Left lobe of liver (tissue), 2 donors: ENCODE data around the gene CDH13. TPM values are rescaled to one million over a fixed set of nuclear protein-coding genes. Genes with fewer than 3 reads are reported as not detected.

ENCODE experiments used
- ATAC-seq: fragments of 200-7000 bp; cut with Tn5 transposase; one replicate; pipeline ENCODE4 v1.9.1; 2020; ENCODE audit warnings: mild to moderate bottlenecking, moderate library complexity
- DNase-seq: peaks from one replicate; pipeline ENCODE4 v3.0.0-alpha.2; 2020; ENCODE audit warnings: low spot score
- total RNA-seq: library from RNA; stranded (reverse); gene quantifications from one replicate; pipeline ENCODE4 v1.2.1, GENCODE V29; 2021
- donor health status: DM: no; HTN: no; CAD: no; lungs with moderate emphysema.
- donor health status: DM: no; HTN: yes; CAD: no.

CDH13 gene
- total RNA-seq, 1 donor from 2014 or later, result 0.18 TPM

GRCh38 chr16:83389751-83390150 lies 763.0 kb downstream of the CDH13 start:
- no peak for ATAC-seq
- no peak for DNase-seq

GRCh38 chr16:83390759-83391158 lies 764.0 kb downstream of the CDH13 start:
- ATAC-seq (no peak), DNase-seq (no peak)

GRCh38 chr16:83392743-83393142 lies 766.0 kb downstream of the CDH13 start:
- ATAC-seq, result no peak
- no peak for DNase-seq

GRCh38 chr16:83393196-83393981 lies 766.6 kb downstream of the CDH13 start:
- DNase-seq (no peak), ATAC-seq (no peak)

- no peak for ATAC-seq
- no peak for DNase-seq
Measured at GRCh38 chr16:83397601-83398291, 771.0 kb downstream of the CDH13 start.

- DNase-seq (no peak), ATAC-seq (no peak)
Measured at GRCh38 chr16:83400234-83400633, 773.5 kb downstream of the CDH13 start.

- DNase-seq (no peak), ATAC-seq (no peak)
Measured at GRCh38 chr16:83402160-83402814, 775.5 kb downstream of the CDH13 start.

GRCh38 chr16:83402967-83403366 lies 776.2 kb downstream of the CDH13 start:
- ATAC-seq (no peak), DNase-seq (no peak)

- ATAC-seq, result no peak
- DNase-seq, result no peak
Measured at GRCh38 chr16:83403761-83404160, 777.0 kb downstream of the CDH13 start.

- DNase-seq, result no peak
- no peak for ATAC-seq
Measured at GRCh38 chr16:83404261-83404660, 777.5 kb downstream of the CDH13 start.

- no peak for ATAC-seq
- DNase-seq, result no peak
Measured at GRCh38 chr16:83407928-83408327, 781.2 kb downstream of the CDH13 start.

- no peak for ATAC-seq
Measured at GRCh38 chr16:83409347-83409746, 782.6 kb downstream of the CDH13 start.

GRCh38 chr16:83418565-83418964 lies 791.8 kb downstream of the CDH13 start:
- no peak for ATAC-seq
- DNase-seq, result no peak

More at GRCh38 chr16:83409347-83409746, 782.6 kb downstream of the CDH13 start:
- no peak for DNase-seq

GRCh38 chr16:83420206-83420760 lies 793.5 kb downstream of the CDH13 start:
- DNase-seq, result no peak
- ATAC-seq, result peak; percentile 24

GRCh38 chr16:83433201-83433600 lies 806.4 kb downstream of the CDH13 start:
- no peak for DNase-seq
- ATAC-seq, result no peak

GRCh38 chr16:83437036-83437435 lies 810.3 kb downstream of the CDH13 start:
- ATAC-seq, result no peak
- no peak for DNase-seq

GRCh38 chr16:83438326-83438725 lies 811.6 kb downstream of the CDH13 start:
- no peak for DNase-seq
- ATAC-seq, result no peak

- no peak for ATAC-seq
- DNase-seq, result no peak
Measured at GRCh38 chr16:83439412-83439811, 812.6 kb downstream of the CDH13 start.

GRCh38 chr16:83441517-83441916 lies 814.7 kb downstream of the CDH13 start:
- DNase-seq (no peak), ATAC-seq (no peak)

- no peak for DNase-seq
- no peak for ATAC-seq
Measured at GRCh38 chr16:83443972-83444371, 817.2 kb downstream of the CDH13 start.

- no peak for DNase-seq
- ATAC-seq, result no peak
Measured at GRCh38 chr16:83447560-83447959, 820.8 kb downstream of the CDH13 start.

- DNase-seq, result no peak
- no peak for ATAC-seq
Measured at GRCh38 chr16:83449861-83450260, 823.1 kb downstream of the CDH13 start.
